SU-DHL-6 (cell line): ENCODE data around the gene RPL26.

Source experiments
- H2AFZ ChIP-seq: fragments of 200-600 bp; sonication (generic); 2 replicates; pipeline ENCODE4 v1.6.1; 2014; ENCODE audit warnings: low read depth, mild to moderate bottlenecking, moderate library complexity, mixed read lengths, antibody characterized with exemption, low read length; ENCODE audit not compliant: severe bottlenecking
- H3F3A ChIP-seq: fragments of 200-600 bp; shearing (Covaris generic); 2 replicates; pipeline ENCODE4 v1.6.0; 2016; ENCODE audit warnings: antibody characterized with exemption, mild to moderate bottlenecking; ENCODE audit not compliant: insufficient read depth
- H3K27ac ChIP-seq: fragments of 200-600 bp; sonication (generic); 2 replicates; pipeline ENCODE4 v1.5.1; 2016; ENCODE audit warnings: low read depth, mild to moderate bottlenecking, low read length, moderate library complexity, mixed read lengths
- H3K27me3 ChIP-seq: fragments of 200-600 bp; sonication (generic), shearing (Covaris generic); 2 replicates; pipeline ENCODE4 v1.6.0; 2014; ENCODE audit warnings: mild to moderate bottlenecking, low read length
- H3K36me3 ChIP-seq: fragments of 200-600 bp; sonication (generic); 2 replicates; pipeline ENCODE4 v1.6.1; 2014; ENCODE audit warnings: mild to moderate bottlenecking, low read length, mixed read lengths
- H3K4me2 ChIP-seq: fragments of 300-600, 200-600 bp; shearing (Covaris generic), sonication (generic); 2 replicates; pipeline ENCODE4 v1.6.0; 2014; ENCODE audit warnings: low read length, low read depth, mild to moderate bottlenecking; ENCODE audit not compliant: poor library complexity, severe bottlenecking
- H3K4me3 ChIP-seq: fragments of 200-600 bp; sonication (generic); 2 replicates; pipeline ENCODE4 v1.5.1; 2014; ENCODE audit warnings: antibody characterized with exemption, low read length, mild to moderate bottlenecking, mixed read lengths; ENCODE audit not compliant: insufficient read depth, poor library complexity, severe bottlenecking
- H3K79me2 ChIP-seq: fragments of 200-600 bp; sonication (generic); 2 replicates; pipeline ENCODE4 v1.6.1; 2014; ENCODE audit warnings: mild to moderate bottlenecking, low read length, moderate library complexity; ENCODE audit not compliant: insufficient read depth
- H3K9ac ChIP-seq: fragments of 200-600 bp; sonication (generic); 2 replicates; pipeline ENCODE4 v1.7.0; 2014; ENCODE audit warnings: mild to moderate bottlenecking, low read length
- H3K9me2 ChIP-seq: fragments of 200-600 bp; sonication (generic); replicated peaks from 2 replicates; pipeline ENCODE4 v1.6.1; 2014; ENCODE audit warnings: low read length; ENCODE audit not compliant: insufficient read depth
- H3K9me3 ChIP-seq: fragments of 200-600 bp; sonication (generic); 2 replicates; pipeline ENCODE4 v1.6.1; 2014; ENCODE audit warnings: low read length, mixed read lengths; ENCODE audit not compliant: insufficient read depth
- H4K20me1 ChIP-seq: fragments of 200-600 bp; sonication (generic); 2 replicates; pipeline ENCODE4 v1.6.1; 2014; ENCODE audit warnings: low read depth, mild to moderate bottlenecking, antibody characterized with exemption, low read length, moderate library complexity, mixed read lengths
- EZH2phosphoT487 ChIP-seq: fragments of 200-600 bp; sonication (generic), shearing (Covaris generic); conservative IDR thresholded peaks from 2 replicates; pipeline ENCODE4 v1.6.1; 2018; ENCODE audit warnings: mild to moderate bottlenecking, antibody characterized with exemption, low read length, moderate library complexity, mixed read lengths
- TF ChIP-seq, protein P1 (sequence below): fragments of 200-600 bp; sonication (generic); IDR thresholded peaks from one replicate; pipeline ENCODE4 v1.5.1; 2017; ENCODE audit warnings: antibody characterized with exemption, mild to moderate bottlenecking, low read length, moderate library complexity; ENCODE audit not compliant: insufficient read depth, poor library complexity, severe bottlenecking

Gene RPL26

DNA sequence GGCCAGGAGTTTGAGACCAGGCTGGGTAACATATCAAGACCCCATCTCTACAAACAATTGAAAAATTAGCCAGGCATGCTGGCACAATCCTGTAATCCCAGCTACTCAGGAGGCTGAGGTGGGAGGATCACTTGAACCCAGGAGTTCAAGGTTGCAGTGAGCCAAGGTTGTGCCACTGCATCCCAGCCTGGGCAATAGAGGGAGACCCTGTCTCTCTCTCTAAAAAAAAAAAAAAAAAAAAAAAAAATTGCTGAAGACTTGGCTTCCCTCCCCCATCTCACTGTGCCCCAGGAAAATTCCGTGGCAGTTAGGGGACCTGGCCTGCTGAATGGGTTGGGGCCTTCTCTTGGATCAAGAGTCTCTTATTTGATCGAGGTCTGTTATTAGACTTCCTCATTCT is 43.5 kb downstream of the RPL26 start, which contains the start of gene ODF4:
TSS of gene ODF4 (plus strand) at position 301 of the 400 bp plus-strand sequence. CDS start 212 bp downstream, outside the sequence.
- no peaks in the 10 kb centered on the region for H3K9me2 ChIP-seq
- no peaks in the 10 kb centered on the region for H3K9me3 ChIP-seq
- H3K4me3 ChIP-seq, result no peak within 1 kb of the TSS
- H2AFZ ChIP-seq, result no peak within 1 kb of the TSS
- H3F3A ChIP-seq, result no peaks in the 10 kb centered on the region
- no peaks in the 10 kb centered on the region for H3K79me2 ChIP-seq
- H3K9ac ChIP-seq, result no peak within 1 kb of the TSS
- H3K27ac ChIP-seq, result no peak within 1 kb of the TSS
- no peak for TF ChIP-seq EZH2phosphoT487
- TF ChIP-seq, protein P1, sequence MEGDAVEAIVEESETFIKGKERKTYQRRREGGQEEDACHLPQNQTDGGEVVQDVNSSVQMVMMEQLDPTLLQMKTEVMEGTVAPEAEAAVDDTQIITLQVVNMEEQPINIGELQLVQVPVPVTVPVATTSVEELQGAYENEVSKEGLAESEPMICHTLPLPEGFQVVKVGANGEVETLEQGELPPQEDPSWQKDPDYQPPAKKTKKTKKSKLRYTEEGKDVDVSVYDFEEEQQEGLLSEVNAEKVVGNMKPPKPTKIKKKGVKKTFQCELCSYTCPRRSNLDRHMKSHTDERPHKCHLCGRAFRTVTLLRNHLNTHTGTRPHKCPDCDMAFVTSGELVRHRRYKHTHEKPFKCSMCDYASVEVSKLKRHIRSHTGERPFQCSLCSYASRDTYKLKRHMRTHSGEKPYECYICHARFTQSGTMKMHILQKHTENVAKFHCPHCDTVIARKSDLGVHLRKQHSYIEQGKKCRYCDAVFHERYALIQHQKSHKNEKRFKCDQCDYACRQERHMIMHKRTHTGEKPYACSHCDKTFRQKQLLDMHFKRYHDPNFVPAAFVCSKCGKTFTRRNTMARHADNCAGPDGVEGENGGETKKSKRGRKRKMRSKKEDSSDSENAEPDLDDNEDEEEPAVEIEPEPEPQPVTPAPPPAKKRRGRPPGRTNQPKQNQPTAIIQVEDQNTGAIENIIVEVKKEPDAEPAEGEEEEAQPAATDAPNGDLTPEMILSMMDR, result no peak
- no peaks in the 10 kb centered on the region for H3K36me3 ChIP-seq
- H3K4me2 ChIP-seq, result no peak within 1 kb of the TSS
- no peaks in the 10 kb centered on the region for H4K20me1 ChIP-seq
- no peaks in the 10 kb centered on the region for H3K27me3 ChIP-seq

DNA sequence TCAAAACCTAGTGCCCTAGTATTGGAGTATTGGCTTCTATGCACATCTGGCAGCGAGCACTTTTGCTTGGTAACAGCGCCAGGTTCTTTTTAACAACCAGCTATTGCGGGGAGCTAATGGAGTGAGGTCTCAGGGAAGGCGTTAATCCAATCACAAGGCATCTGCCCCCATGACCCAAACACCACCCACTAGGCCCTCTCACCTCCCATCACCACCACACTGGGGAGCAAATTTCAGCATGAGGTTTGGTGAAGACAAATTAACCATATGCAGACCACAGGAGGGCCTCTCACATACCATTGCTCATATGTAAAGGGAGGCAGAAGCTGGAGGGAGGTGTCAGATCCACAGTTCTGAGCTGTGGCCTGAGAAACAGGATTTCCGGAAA is 44.2 kb downstream of the RPL26 start:
- no peak overlapping the region for H3K27ac ChIP-seq
- H3K4me3 ChIP-seq, result no peak overlapping the region
- H3K9ac ChIP-seq, result no peak overlapping the region
- H3K79me2 ChIP-seq, result no peaks in the 10 kb centered on the region
- no peak overlapping the region for H2AFZ ChIP-seq
- no peaks in the 10 kb centered on the region for H3F3A ChIP-seq
- no peaks in the 10 kb centered on the region for H3K9me3 ChIP-seq
- H3K4me2 ChIP-seq, result no peak overlapping the region
- H3K36me3 ChIP-seq, result no peaks in the 10 kb centered on the region
- H3K9me2 ChIP-seq, result no peaks in the 10 kb centered on the region
- TF ChIP-seq EZH2phosphoT487, result no peak
- TF ChIP-seq, protein P1, result no peak
- H3K27me3 ChIP-seq, result no peaks in the 10 kb centered on the region
- no peaks in the 10 kb centered on the region for H4K20me1 ChIP-seq

DNA sequence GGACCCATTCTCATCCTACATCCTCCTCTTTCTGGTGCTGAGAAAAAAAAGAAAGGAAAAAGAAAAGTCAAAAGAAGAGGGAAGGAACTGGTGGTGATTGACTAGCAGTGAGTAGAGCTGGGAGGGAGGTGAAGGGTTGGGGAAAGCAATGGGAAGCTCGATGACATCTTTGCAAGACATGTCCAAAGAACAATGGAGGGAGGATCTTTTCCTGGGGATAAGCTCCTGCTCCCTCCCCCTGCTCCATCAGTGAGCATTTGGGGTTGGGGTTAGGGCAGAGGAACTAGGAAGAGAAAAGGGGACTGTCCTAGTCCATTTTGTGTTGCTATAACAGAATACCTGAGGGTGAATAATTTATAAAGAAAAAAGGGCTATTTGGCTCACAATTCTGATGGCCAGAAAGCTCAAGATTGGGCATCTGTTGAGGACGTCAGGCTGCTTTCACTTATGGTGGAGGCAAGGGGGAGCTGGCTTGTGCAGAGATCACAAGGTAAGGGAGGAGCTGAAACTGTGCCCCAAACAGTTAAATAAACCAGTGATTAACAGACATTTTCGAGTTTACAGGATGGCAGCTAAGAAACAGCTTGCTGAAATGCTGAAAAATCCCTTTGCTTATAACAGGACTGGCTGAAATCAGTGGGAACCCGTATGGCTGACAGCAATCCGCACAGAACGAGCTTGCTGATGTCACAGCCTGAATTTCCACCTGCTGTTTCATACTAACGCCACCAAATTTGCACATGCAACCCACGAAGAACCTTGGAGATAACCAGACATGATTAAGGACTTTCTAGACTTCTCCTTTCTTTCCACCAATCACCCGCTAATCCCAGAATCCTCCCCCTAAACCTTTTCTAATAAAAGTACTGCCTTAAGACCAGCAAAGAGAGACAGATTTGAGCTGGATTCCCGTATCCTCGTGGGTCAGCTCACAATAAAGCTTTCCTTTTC is 44.9 kb downstream of the RPL26 start:
- Histone ChIP-seq H3K36me3 (no peaks in the 10 kb centered on the region), H3K27ac (no peak overlapping the region), H3F3A (no peaks in the 10 kb centered on the region), H3K9me3 (no peaks in the 10 kb centered on the region), H3K9me2 (no peaks in the 10 kb centered on the region), H3K4me3 (no peak overlapping the region), H3K4me2 (no peak overlapping the region), H3K27me3 (no peaks in the 10 kb centered on the region), H2AFZ (no peak overlapping the region), H3K9ac (no peak overlapping the region), H3K79me2 (no peaks in the 10 kb centered on the region), H4K20me1 (no peaks in the 10 kb centered on the region)
- TF ChIP-seq, protein P1, result no peak
- TF ChIP-seq EZH2phosphoT487, result no peak
